Activated CD8-positive, alpha-beta memory T cell treated with anti-CD3 and anti-CD28 coated beads, Interleukin-2, amount 50 U/mL, for 1 hour (primary cell): Measurements from ENCODE around the gene RNF126.
"Not testable (repeated sequence)": the region's sequence is repeated elsewhere in the genome, so short reads cannot be mapped to it uniquely, and the experiment has no call there.

Source experiments
- DNase-seq: peaks from one replicate; pipeline ENCODE4 v3.0.0-alpha.2; 2020; ENCODE audit errors: extremely low read depth

RNF126 gene

GRCh38 chr19:686589-687297, 23.7 kb upstream of the RNF126 start:
- no peak for DNase-seq

- no peak for DNase-seq
Measured at GRCh38 chr19:685454-685931, 22.5 kb upstream of the RNF126 start.

GRCh38 chr19:682678-683320, 19.8 kb upstream of the RNF126 start:
- no peak for DNase-seq

- no peak for DNase-seq
Measured at GRCh38 chr19:681029-682019, 18.3 kb upstream of the RNF126 start.

GRCh38 chr19:680287-681028, 17.4 kb upstream of the RNF126 start:
- DNase-seq = peak; percentile 97

GRCh38 chr19:679418-680286, 16.6 kb upstream of the RNF126 start:
- DNase-seq = no peak

- DNase-seq = no peak
Measured at GRCh38 chr19:678791-679388, 15.9 kb upstream of the RNF126 start.

- no peak for DNase-seq
Measured at GRCh38 chr19:677601-678436, 14.8 kb upstream of the RNF126 start.

- DNase-seq = no peak
Measured at GRCh38 chr19:677201-677600, 14.2 kb upstream of the RNF126 start.

- no peak for DNase-seq
Measured at GRCh38 chr19:676339-677105, 13.5 kb upstream of the RNF126 start, which contains the start of gene FSTL3. Gene FSTL3, plus strand, starts transcription at chr19:676392. Its CDS starts 32 bp downstream, at chr19:676424.

GRCh38 chr19:676007-676338, 13.0 kb upstream of the RNF126 start:
- DNase-seq = no peak

- no peak for DNase-seq
Measured at GRCh38 chr19:674282-675151, 11.5 kb upstream of the RNF126 start.

- no peak for DNase-seq
Measured at GRCh38 chr19:670609-671075, 7.6 kb upstream of the RNF126 start.

GRCh38 chr19:668675-669434, 5.8 kb upstream of the RNF126 start:
- DNase-seq = not testable (repeated sequence)

- DNase-seq = not testable (repeated sequence)
Measured at GRCh38 chr19:666985-667573, 4.1 kb upstream of the RNF126 start.

- DNase-seq = peak; percentile 49
Measured at GRCh38 chr19:664913-665443, 2.0 kb upstream of the RNF126 start.
